Myocyte (in vitro differentiated cells): ENCODE measurements around the gene TAP1. TPM values are rescaled to one million over a fixed set of nuclear protein-coding genes. Genes with fewer than 3 reads are reported as not detected.

Experiments used
- DNase-seq: peaks from one replicate; pipeline ENCODE4 v3.0.0-alpha.2; 2012; ENCODE audit warnings: low read depth
- total RNA-seq: library from RNA; depleted of rRNA; stranded (reverse); fragments of >200 nt; gene quantifications from 2 replicates; pipeline ENCODE4 v1.2.3, GENCODE V29; 2014

TAP1 gene
- total RNA-seq, 1 donor from 2014 or later: 54.7 TPM

DNA sequence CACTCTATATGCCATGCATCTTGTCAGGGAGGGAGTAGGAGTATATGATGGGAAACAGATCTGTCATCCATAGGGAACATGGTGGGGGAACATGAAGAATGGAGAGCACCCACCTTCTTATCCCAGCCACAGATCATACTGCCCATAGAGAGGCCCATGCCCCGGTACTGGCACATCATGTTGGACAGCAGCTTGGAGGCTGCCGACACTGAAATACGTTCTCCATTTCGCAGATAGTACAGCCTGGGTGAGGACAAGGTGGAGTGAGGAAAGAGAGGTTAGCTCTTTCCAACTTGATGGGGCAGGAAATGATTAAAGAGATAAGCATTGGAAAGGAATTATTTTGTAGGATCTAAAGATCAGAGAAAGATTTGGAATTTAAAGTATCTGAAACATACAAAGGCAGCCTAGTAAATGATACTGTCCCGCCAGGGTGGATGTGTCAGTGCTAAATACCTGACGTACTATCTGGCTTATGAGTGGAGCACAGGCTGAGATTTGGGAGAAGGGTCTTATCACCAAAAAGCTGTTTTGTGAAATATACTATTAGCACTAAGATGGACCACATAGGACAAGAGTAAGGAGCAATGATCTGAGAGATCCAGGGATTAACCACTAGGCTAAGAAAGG, 11.4 kb downstream of the TAP1 start:
- no peak for DNase-seq

DNA sequence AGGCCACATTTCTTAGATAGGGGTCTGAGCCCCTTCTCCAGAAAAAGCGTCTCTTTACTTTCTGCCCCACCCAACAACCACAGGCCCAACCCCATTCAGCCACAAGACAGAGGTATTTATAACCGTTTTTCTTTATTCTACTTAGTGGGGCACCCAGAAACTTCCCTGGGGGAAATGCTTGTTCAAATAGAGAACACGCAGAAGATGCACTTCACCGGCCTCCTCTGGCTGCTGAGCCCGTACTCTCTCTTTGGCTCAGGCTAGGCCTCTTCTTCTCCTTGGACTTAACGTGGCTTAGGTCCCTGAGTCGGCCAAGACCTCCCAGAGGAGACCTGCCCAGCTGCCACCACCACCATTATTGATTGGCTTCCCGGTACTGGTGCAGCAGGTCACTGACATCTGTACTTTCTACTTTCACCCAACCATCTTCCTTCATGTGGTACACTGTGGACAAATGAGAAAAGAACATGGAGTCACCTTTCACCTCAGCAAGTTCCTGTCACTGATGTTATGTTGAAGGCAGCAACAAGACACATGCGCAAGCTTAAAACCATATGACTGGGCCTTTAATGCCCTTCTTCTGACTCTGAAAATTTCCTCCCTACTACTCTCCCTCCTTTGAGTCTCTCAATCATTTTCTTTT, 12.8 kb downstream of the TAP1 start:
- DNase-seq: no peak

DNA sequence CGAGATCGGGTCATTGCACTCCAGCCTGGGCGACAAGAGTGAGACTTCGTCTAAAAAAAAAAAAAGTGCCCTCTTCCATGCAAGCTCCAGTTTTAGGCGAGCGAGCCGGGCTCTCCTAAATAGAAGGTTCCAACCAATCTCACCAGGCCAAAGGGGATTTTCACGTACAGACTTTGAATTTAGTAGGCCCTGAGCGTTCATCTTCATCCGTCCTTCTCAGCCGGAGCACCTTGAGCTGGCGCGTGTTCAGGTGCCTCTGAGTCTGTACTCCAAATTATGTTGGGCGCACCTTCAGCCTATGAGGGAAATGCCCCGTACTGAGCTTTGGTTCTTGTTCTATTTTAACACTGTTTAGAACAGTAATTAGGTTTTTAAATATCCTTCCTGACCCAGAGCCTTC, 14.1 kb downstream of the TAP1 start:
- DNase-seq: no peak

DNA sequence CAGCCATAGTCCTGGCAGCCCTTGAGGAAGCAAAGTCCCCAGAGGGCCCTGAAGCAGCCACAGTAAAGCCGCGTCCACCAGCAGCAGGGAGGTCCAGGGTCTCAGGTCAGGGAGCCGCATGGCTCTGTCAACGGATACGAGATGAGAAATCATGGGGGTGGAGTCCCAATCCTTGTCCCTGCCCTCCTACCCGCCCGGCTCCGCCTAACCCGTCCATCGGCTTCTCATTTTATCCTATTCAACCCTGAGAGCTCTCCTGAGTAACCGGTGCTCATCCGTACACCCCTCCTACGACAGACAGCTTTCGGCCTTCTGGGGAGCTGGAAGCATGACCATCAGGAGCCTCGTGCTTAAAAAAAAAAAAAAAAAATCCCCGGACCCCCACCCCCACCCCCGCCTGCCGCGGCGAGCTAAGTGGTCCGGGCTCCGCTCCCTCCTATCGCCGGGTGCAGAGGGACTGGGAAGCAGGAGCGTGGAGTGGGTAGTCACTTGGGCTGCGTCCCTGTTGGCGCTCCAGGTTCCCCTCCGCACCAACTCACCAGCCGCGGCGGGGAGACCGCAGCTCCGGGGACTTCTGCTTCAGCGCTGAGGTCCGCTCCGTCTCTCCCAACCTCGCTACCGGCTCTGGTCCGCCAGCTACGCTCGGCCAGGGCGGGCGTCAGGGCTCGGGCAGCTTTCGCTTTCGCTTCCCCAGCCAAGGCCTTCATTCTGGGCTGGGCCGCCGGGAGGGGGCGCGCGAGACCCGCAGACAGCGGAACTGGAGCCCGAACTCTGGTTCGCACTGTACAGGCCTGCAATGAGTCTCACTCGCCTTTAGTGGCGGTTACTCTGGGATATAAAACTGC, 15.2 kb downstream of the TAP1 start, which contains the start of gene TAP2:
Gene TAP2, minus strand, starts transcription at position 626 of the 845 bp plus-strand sequence. Its CDS starts 506 bp downstream, at position 120.
- peak; percentile 93 for DNase-seq

DNA sequence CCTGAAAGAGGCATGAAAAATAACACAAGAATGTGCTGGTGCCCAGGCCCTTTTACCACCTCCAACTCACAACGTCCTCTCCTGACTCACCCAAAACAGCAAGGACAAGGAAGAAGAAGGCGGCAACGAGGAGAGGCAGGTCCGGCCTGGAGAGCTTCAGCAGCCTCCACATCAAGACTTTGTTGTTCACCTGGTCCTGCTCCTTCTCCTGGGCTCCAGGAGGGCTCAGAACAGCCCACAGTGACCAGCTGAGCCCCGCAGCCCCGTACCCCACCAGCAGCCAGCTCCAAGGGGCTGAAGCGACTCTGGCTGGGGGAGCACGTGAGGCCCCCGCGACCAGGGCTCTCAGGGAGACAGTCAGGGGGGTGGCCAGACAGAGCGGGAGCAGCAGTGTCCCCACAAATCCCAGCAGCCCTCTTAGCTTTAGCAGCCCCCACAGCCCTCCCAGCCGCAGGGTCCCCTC, 15.8 kb downstream of the TAP1 start:
- no peak for DNase-seq

DNA sequence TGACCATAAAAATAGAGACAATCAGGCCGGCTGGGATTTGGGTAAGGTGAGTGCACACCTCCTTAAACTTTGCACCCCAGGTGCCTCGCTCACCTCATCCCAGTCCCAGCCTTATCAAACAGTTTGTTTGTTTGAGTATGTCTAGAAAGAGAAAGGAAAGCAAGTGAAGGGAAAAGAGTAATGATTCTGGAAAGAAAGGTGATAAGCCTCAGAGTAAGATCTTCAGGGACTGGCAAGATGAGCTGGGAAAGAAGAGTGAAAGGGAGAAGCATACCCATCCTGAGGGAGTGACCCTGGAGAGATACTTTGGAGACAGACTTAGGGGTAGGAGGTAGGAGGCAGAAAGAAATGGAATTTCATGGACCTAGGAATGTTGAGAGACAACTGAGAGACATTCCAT, 16.6 kb downstream of the TAP1 start:
- DNase-seq: no peak

DNA sequence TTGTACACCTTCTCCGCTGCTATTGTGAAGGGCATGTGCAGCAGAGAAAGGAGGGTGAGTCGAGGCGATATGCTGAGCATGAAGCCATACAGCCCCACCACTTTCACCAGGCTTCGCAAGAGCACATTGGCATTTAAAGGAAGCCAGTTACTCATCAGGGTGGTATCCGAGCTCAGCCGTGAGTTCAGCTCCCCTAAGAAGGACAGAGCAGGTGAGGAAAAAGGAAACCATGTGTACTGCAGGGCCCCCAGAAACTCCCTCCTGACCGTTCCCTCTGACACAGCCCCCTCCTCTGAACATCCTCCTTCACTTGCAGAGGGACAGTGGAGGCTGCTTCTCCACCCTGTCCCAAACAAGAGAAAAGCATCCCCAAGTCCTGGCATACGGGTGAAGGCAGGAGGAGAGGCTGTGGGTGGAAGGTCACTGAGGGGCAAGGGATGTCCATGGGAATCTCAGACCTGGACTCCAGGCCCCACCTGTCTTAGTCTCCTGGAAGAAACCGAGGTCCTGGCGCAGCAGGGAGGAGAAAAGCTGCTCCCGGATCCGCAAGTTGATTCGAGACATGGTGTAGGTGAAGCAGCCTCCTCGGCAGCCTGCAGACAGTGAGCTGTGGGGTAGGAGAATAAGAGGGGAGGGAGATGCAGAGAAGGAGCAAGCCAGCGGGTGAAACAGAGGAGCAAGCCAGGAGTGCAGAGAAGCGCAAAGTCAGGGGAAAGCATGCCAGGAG, 18.2 kb downstream of the TAP1 start:
- no peak for DNase-seq

DNA sequence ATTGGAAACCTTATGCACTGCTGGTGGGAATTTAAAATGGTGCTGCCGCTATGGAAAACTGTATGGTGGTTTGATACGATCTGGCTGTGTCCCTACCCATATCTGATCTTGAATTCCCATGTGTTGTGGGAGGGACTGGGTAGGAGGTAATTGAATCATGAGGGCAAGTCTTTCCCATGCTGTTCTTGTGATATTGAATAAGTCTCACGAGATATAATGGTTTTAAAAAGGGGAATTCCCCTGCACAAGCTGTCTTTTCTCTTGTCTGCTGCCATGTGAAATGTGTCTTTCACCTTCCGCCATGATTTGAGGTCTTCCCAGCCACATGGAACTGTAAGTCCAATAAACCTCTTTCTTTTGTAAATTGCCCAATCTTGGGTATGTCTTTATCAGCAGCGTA, 19.8 kb downstream of the TAP1 start:
- DNase-seq: no peak

DNA sequence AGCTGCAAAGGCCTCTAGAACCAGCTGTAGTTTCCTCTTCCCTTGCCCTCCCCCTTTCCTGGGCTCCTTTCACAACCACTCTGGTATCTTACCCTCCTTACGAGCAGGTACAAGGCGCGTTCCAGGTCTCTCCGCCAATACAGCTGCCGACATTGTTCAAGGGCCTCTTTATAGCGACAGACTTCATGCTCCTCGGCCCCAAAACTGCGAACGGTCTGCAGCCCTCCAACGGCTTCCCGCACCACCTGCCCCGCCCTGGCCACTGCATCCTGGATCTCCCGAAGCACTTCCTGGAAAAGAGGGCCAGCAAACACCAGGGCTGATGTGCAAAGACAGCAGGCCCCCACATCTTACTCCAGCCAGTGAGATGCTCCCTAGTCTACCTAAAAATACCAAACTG, 21.0 kb downstream of the TAP1 start:
- DNase-seq: no peak

DNA sequence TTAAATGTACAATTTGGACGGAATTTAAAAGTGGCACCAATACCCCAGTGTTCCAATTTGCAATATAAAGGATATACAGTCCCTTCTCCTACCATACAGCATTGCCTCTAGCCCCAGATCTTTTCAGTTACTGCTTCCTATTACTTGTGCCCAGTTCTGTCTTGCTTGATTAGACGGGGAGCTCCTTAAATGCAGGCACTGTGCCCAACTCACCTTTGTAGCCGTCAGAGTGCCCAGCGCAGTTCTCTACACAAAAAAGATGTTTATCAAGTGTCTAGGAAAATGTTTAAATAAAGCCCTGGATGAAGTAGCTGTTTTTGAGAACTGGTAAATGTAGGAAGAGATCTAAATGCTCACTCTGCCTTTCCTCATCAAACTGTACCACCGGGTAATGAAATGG, 22.6 kb downstream of the TAP1 start:
- no peak for DNase-seq

DNA sequence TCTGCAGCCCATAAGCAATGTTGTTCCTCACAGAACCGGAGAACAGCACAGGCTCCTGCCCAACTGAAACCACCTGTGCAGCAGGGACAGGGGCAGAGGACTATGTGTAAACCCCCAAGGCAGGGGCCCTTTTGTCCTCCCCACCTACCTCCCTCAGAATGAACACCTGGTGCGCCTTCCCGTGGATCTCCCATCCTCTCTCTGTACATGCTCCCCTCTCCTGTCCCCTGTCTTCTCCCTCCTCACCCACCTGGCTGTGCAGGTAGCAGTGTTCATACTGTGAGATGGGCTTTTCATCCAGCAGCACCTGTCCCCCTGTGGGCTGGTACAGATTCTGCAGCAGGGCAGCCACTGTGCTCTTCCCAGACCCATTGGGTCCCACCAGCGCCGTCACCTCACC, 23.5 kb downstream of the TAP1 start:
- DNase-seq: no peak

DNA sequence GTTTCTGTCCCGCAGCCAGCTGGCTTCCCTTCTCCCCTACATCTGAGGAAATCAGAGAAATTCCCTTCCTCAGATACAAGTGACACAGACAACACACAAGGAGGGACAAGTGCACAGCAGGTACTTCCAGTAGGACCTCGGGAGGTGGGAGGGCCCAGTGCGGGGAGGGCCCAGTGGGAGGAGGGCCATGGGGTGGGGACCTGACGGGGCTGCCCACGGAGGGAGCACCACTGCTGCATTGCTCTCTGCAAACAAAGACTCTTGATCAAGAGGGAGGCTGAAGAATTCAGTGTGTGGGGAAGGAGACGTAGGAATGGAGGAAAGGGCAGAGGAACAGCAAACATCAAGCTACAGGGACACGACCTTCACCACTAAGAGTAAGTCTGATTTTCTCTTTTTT, 24.0 kb downstream of the TAP1 start:
- no peak for DNase-seq

DNA sequence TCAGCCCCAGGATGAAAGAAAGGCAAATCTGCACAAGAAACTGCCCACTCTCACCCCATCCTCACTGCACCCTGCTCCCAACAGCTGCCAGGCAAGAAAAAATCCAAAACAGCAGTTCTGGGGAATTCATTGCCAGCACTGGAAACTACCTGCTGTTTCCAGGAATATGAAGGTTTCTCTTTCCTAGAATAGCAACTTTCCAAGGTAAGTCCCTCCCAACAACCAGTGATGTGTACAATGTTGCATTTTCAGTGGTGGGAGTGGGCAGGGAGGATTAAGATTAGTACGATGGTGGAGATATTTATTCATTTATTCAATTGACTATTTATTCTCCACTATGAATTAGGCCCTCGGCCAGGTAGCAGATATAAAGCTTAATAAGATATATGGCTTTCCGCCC, 26.5 kb downstream of the TAP1 start:
- DNase-seq: peak; percentile 9

DNA sequence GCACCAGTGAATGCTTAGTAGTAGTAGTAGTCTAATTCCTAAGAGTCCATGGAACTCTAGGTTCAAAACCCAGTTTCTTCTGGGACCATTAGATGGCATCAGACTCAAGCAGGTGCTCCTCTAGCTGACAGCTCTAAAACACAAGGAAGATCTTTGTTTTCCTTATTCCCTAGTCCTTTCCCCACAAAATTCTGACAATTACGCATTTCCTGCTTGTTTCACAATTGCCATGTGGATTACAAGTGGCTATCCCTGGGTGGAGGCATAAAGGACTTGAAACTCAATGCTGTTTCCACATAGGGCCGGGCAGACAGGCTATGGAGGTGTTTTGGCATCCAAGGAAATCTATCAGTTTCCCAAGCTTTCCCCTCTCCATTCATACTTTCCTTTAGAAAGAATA, 27.5 kb downstream of the TAP1 start:
- DNase-seq: peak; percentile 45

DNA sequence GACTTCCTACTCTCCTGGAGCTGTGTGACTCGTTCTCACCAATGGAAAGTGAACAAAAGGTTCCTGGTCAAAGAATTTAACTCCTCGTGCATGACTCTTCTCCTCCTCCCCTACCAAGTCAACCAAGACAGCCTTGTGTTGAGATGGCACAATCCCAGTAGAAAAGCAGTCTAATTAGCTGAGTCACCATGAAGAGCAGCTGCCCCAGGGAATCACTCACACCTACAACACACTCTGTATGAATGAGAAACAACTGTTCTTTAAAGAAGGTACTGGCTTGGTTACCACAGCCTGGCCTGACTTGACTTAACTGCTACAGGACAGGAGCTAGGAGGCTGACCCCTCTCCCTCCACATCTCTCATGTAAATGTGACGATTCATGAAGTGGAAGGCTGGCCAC, 33.8 kb downstream of the TAP1 start:
- peak; percentile 94 for DNase-seq

DNA sequence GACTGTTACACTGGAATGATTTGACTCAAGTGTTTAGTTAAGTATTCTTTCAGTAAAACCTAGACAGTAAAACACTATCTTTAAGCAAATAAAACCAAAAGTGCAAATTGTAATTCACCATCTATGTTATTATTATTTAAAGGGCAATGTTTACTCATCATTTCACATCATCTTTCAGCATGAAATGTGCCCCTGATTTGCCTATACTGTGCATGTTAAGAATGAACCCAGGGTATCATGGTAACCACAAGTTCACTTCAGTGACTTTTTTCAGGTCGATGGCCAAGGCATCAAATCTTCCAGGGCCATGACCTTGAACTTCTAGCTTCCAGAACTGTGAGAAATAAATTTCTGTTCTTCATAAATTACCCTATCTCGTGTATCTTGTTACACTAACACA, 34.6 kb downstream of the TAP1 start:
- DNase-seq: no peak

DNA sequence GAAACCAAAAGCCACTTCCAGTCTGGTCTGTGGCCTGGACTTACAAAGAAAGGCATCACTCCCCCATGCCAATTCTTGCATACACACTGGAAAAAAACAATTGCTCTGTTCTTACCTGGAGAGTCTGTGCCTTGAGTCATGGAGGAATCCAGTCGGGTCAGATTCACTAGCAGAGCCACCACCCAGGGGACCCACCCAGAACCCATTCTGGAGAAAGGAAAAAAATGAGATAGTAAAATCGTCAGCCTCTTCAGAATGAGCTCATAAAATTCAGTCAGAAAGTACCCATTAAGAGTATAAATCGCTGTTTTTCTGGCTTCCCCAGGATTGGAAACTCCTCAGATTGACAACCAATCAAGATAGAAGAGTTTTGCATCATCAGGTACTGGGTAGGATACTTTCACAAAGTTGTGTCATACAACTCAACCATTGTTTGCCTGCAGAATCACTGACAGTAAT, 36.7 kb downstream of the TAP1 start, which contains the start of gene HLA-DOB:
Gene HLA-DOB, minus strand, starts transcription at position 257 of the 459 bp plus-strand sequence. Its CDS starts 51 bp downstream, at position 206.
- no peak for DNase-seq

DNA sequence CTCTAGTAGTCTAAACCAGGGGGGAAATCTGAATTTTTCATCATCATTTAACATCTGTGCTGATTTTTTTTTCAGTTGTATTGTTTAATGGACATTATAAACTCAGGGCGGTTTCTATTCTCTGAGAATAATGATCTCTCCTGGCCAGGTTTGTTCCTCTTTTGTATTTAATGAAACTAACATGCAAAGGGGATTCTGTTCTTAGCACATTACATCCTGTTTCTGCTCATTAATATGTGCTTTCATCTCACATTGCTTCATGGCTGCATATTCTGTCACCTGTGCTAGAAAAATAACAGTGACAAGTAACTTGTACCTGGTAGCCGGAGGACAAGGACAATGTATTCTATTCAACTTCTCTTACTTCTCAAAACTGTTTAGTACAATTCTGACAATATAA, 37.5 kb downstream of the TAP1 start:
- no peak for DNase-seq

DNA sequence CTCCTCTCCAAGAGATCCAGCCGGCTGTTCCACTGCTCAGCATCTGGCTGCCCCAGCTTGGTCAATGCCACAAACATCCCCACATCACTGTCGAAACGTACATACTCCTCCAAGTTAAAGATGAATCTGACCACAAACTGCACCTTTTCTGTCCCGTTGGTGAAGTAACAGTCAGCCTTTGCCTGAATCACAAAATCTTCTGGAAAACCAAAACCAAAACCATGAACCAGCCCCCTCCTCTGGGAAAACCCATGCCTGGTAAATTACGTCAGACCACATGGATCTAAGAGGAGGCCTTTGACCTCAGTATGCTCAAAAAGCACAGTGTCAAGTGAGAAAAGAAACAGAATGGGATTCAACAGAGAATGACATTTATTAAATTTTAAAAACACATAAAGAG, 38.4 kb downstream of the TAP1 start:
- DNase-seq: no peak

DNA sequence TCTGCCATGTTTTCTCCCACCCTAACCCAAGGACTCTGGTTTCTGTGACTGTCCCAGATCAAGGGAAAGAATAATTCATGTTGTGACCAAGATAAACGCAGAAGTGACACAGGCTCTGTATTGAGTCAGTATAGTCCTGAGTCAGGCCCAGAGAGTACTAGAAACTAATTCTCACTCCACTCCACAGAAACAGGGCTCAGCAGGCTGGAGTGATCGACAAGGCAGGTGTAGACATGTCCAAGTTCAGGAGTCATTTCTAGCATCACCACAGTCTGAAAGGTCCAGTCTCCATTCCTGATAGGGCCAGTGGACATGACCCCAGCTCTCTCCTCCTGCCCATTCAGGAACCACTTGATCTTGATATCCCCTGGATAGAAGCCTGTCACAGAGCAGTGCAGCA, 39.4 kb downstream of the TAP1 start:
- no peak for DNase-seq

DNA sequence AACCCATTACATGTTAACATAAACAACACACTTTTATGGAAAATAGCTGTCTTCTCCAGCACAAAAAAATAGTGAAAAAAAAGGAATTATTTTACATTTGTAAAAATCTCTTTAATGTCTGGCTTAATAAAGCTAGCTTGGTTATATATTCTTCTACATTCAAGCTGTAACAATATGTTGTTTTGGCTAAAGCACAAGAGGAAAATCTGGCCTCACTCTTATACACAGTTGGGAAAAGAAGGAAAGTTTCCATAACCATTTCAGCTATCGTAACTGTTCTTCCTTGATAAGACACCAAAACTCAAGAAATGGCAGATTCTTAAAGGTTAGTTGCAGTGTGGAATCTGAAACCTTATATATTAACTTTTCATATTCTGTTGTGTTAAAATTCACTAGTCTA, 44.3 kb downstream of the TAP1 start:
- no peak for DNase-seq
